K562 treated with DMSO at 1 percent for 12 hours (cell line): ENCODE results near the gene ERVV-1. TPM values are rescaled to one million over a fixed set of nuclear protein-coding genes. Genes with fewer than 3 reads are reported as not detected.

Experiments used
- total RNA-seq: library from RNA; unstranded; fragments of 300-600 nt; gene quantifications from 2 replicates; pipeline ENCODE4 v1.2.3, GENCODE V29; 2022; ENCODE audit not compliant: insufficient read depth

The ERVV-1 gene, protein sequence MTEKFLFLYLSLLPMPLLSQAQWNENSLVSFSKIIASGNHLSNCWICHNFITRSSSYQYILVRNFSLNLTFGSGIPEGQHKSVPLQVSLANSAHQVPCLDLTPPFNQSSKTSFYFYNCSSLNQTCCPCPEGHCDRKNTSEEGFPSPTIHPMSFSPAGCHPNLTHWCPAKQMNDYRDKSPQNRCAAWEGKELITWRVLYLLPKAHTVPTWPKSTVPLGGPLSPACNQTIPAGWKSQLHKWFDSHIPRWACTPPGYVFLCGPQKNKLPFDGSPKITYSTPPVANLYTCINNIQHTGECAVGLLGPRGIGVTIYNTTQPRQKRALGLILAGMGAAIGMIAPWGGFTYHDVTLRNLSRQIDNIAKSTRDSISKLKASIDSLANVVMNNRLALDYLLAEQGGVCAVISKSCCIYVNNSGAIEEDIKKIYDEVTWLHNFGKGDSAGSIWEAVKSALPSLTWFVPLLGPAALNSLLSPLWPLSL
- not detected in 2 replicates for total RNA-seq

GRCh38 chr19:53013621-53014020 lies at the start of gene ERVV-1:
Gene ERVV-1 (plus strand): TSS chr19:53013921. CDS start chr19:53014091, 170 bp downstream.

Other genes starting within 250 kb of the ERVV-1 start
- 2.5 and 6.5 TPM in 2 replicates for gene ZNF600, start 227.1 kb upstream of the ERVV-1 start, total RNA-seq
- gene ZNF28, start 192.3 kb upstream of the ERVV-1 start, total RNA-seq, result 3.3 and 11.7 TPM in 2 replicates
- gene ZNF468, start 156.3 kb upstream of the ERVV-1 start, total RNA-seq, result 8.7 and 13.7 TPM in 2 replicates
- gene ZNF320, start 116.3 kb upstream of the ERVV-1 start, total RNA-seq, result 5.2 TPM in 1 of 2 replicates, not detected in the other
- 2.7 and 8.2 TPM in 2 replicates for gene ZNF888, start 90.5 kb upstream of the ERVV-1 start, total RNA-seq
- 4.8 and 6.8 TPM in 2 replicates for gene ZNF816, start 51.0 kb upstream of the ERVV-1 start, total RNA-seq
- gene ERVV-2, start 30.8 kb downstream of the ERVV-1 start, total RNA-seq, result 0.84 TPM in 1 of 2 replicates, not detected in the other
- 2.4 and 14.0 TPM in 2 replicates for gene ZNF160, start 89.5 kb downstream of the ERVV-1 start, total RNA-seq
- not detected in 2 replicates for gene ZNF415, start 119.0 kb downstream of the ERVV-1 start, total RNA-seq
- 0.64 and 4.3 TPM in 2 replicates for gene ZNF347, start 145.1 kb downstream of the ERVV-1 start, total RNA-seq
- gene ZNF665, start 179.4 kb downstream of the ERVV-1 start, total RNA-seq, result 1.4 and 5.0 TPM in 2 replicates
- 0.24 and 2.3 TPM in 2 replicates for gene ZNF677, start 241.0 kb downstream of the ERVV-1 start, total RNA-seq
- gene VN1R2, start 244.4 kb downstream of the ERVV-1 start, total RNA-seq, result not detected in 2 replicates